IMR-90 (cell line): ENCODE measurements around the gene RPL23. TPM values are rescaled to one million over a fixed set of nuclear protein-coding genes. Genes with fewer than 3 reads are reported as not detected.

Source experiments
- ATAC-seq: fragments of 200-7000 bp; cut with Tn5 transposase; 2 replicates; pipeline ENCODE4 v1.9.1; 2020; ENCODE audit warnings: low read depth, mild to moderate bottlenecking, moderate library complexity
- BruUV-seq: library from RNA; stranded (reverse); fragments of 400-500 nt; replicated peaks from 2 replicates; lab custom pipeline; 2021; lab: Mats Ljungman, UMichigan
- CTCF ChIA-PET: fragments of 300-600 bp; formaldehyde crosslinking; extraction: SDS; loops from one replicate; lab custom pipeline; 2021; ENCODE audit warnings: antibody characterized with exemption; lab: Yijun Ruan, JAX
- POLR2A ChIA-PET: fragments of 300-600 bp; sonication (Branson Sonifier 250); formaldehyde crosslinking; loops from one replicate; lab custom pipeline; 2022; ENCODE audit warnings: antibody characterized with exemption; ENCODE audit not compliant: unreplicated experiment; lab: Charles Lee
- DNase-seq: peaks from one replicate; pipeline ENCODE4 v3.0.0; 2013
- H2AFZ ChIP-seq: replicated peaks from 2 replicates; pipeline ENCODE3; 2013; ENCODE audit warnings: low read length, mild to moderate bottlenecking; ENCODE audit not compliant: poor library complexity
- H2AK5ac ChIP-seq: 2 replicates; pipeline ENCODE4 v1.6.1; 2013; ENCODE audit warnings: low read depth, low read length, inconsistent platforms
- H2AK9ac ChIP-seq: replicated peaks from 2 replicates; pipeline ENCODE3; 2013; ENCODE audit warnings: mild to moderate bottlenecking, low read depth, low read length, moderate library complexity; ENCODE audit not compliant: poor library complexity
- H2BK120ac ChIP-seq: 2 replicates; pipeline ENCODE4 v1.6.1; 2013; ENCODE audit warnings: low read depth, low read length, inconsistent platforms
- H2BK15ac ChIP-seq: 3 replicates; pipeline ENCODE4 v1.6.1; 2013; ENCODE audit warnings: low read depth, low read length, inconsistent platforms
- H2BK20ac ChIP-seq: 2 replicates; pipeline ENCODE4 v1.6.1; 2013; ENCODE audit warnings: low read depth, mild to moderate bottlenecking, inconsistent platforms, low read length, moderate library complexity
- H2BK5ac ChIP-seq: 2 replicates; pipeline ENCODE4 v1.6.1; 2013; ENCODE audit warnings: mild to moderate bottlenecking, low read depth, low read length, inconsistent platforms; ENCODE audit not compliant: poor library complexity, severe bottlenecking
- H3K14ac ChIP-seq: replicated peaks from 2 replicates; pipeline ENCODE4 v1.6.1; 2013; ENCODE audit warnings: low read depth, low read length, inconsistent platforms
- H3K18ac ChIP-seq: 2 replicates; pipeline ENCODE4 v1.6.1; 2013; ENCODE audit warnings: low read depth, low read length, control low read depth
- H3K23ac ChIP-seq: 2 replicates; pipeline ENCODE4 v1.6.1; 2013; ENCODE audit warnings: low read depth, low read length, inconsistent platforms
- H3K27ac ChIP-seq: 2 replicates; pipeline ENCODE4 v1.5.1; 2013; ENCODE audit warnings: mild to moderate bottlenecking, control low read depth, low read length; ENCODE audit not compliant: insufficient read depth
- H3K27me3 ChIP-seq: 2 replicates; pipeline ENCODE4 v1.6.1; 2013; ENCODE audit warnings: low read length; ENCODE audit not compliant: control insufficient read depth, insufficient read depth
- H3K36me3 ChIP-seq: 2 replicates; pipeline ENCODE4 v1.6.1; 2013; ENCODE audit warnings: low read length, mixed read lengths; ENCODE audit not compliant: control insufficient read depth, insufficient read depth
- H3K4ac ChIP-seq: 2 replicates; pipeline ENCODE4 v1.6.1; 2013; ENCODE audit warnings: low read depth, low read length, inconsistent platforms
- H3K4me1 ChIP-seq: 2 replicates; pipeline ENCODE4 v1.6.1; 2013; ENCODE audit warnings: low read length, mixed read lengths; ENCODE audit not compliant: control insufficient read depth, insufficient read depth
- H3K4me2 ChIP-seq: 2 replicates; pipeline ENCODE4 v1.6.1; 2013; ENCODE audit warnings: low read depth, mild to moderate bottlenecking, control low read depth, low read length, moderate library complexity
- H3K4me3 ChIP-seq: 2 replicates; pipeline ENCODE4 v1.5.1; 2013; ENCODE audit warnings: low read depth, mild to moderate bottlenecking, control low read depth, low read length, moderate library complexity; ENCODE audit not compliant: insufficient read depth
- H3K56ac ChIP-seq: 2 replicates; pipeline ENCODE4 v1.6.1; 2013; ENCODE audit warnings: low read length, inconsistent platforms; ENCODE audit not compliant: insufficient read depth; ENCODE audit errors: extremely low read depth
- H3K79me1 ChIP-seq, 2 experiments: 2 replicates each; pipeline ENCODE4 v1.6.1; 2013; ENCODE audit warnings: low read length in 2 of 2, inconsistent platforms in 1 of 2, low read depth in 1 of 2
- H3K9ac ChIP-seq: 2 replicates; pipeline ENCODE4 v1.6.1; 2013; ENCODE audit warnings: low read depth, low read length, control low read depth
- H3K9me1 ChIP-seq: 2 replicates; pipeline ENCODE4 v1.6.1; 2013; ENCODE audit warnings: low read length, inconsistent platforms; ENCODE audit not compliant: insufficient read depth
- H3K9me3 ChIP-seq: 2 replicates; pipeline ENCODE4 v1.6.1; 2013; ENCODE audit warnings: low read length; ENCODE audit not compliant: control insufficient read depth, insufficient read depth
- H4K20me1 ChIP-seq: 2 replicates; pipeline ENCODE4 v1.6.1; 2013; ENCODE audit warnings: low read length, inconsistent platforms; ENCODE audit not compliant: insufficient read depth
- H4K5ac ChIP-seq: 2 replicates; pipeline ENCODE4 v1.6.1; 2013; ENCODE audit warnings: mild to moderate bottlenecking, low read depth, low read length, control low read depth
- H4K8ac ChIP-seq, 2 experiments: 2 replicates each; pipeline ENCODE4 v1.6.1; 2013; ENCODE audit warnings: low read depth in 2 of 2, low read length in 2 of 2, control low read depth in 1 of 2, inconsistent platforms in 1 of 2
- H4K91ac ChIP-seq: 2 replicates; pipeline ENCODE4 v1.6.1; 2013; ENCODE audit warnings: low read depth, low read length, inconsistent platforms; ENCODE audit not compliant: insufficient read depth
- BHLHE40 ChIP-seq: fragments of 150-350 bp; IDR thresholded peaks from 2 replicates; pipeline ENCODE4 v1.6.1; 2016; ENCODE audit warnings: mild to moderate bottlenecking, low read depth, low read length
- CEBPB ChIP-seq: IDR thresholded peaks from 2 replicates; pipeline ENCODE4 v1.6.1; 2012; ENCODE audit warnings: low read depth, low read length, improper control_type of control experiment
- CHD1 ChIP-seq: IDR thresholded peaks from 2 replicates; pipeline ENCODE4 v1.6.1; 2012; ENCODE audit warnings: low read depth, low read length, improper control_type of control experiment
- ELK1 ChIP-seq: fragments of 150-350 bp; IDR thresholded peaks from 2 replicates; pipeline ENCODE4 v1.6.1; 2016; ENCODE audit warnings: low read depth, mild to moderate bottlenecking, low read length, moderate library complexity, borderline replicate concordance
- MAFK ChIP-seq: IDR thresholded peaks from 2 replicates; pipeline ENCODE4 v1.6.1; 2012; ENCODE audit warnings: low read depth, low read length, improper control_type of control experiment
- MXI1 ChIP-seq: IDR thresholded peaks from 2 replicates; pipeline ENCODE4 v1.6.1; 2012; ENCODE audit warnings: low read depth, mild to moderate bottlenecking, low read length, moderate library complexity, borderline replicate concordance
- NFE2L2 ChIP-seq: fragments of 150-350 bp; IDR thresholded peaks from 2 replicates; pipeline ENCODE4 v1.6.1; 2016; ENCODE audit warnings: low read depth, mild to moderate bottlenecking, low read length
- POLR2A ChIP-seq: IDR thresholded peaks from 2 replicates; pipeline ENCODE4 v1.6.1; 2012; ENCODE audit warnings: mild to moderate bottlenecking, low read depth, low read length
- RAD21 ChIP-seq: IDR thresholded peaks from 2 replicates; pipeline ENCODE4 v1.6.1; 2012; ENCODE audit warnings: low read length, improper control_type of control experiment
- RCOR1 ChIP-seq: IDR thresholded peaks from 2 replicates; pipeline ENCODE4 v1.6.1; 2012; ENCODE audit warnings: mild to moderate bottlenecking, low read length, improper control_type of control experiment; ENCODE audit not compliant: insufficient replicate concordance
- RFX5 ChIP-seq: IDR thresholded peaks from 2 replicates; pipeline ENCODE4 v1.8.0; 2012; ENCODE audit warnings: low read depth, mild to moderate bottlenecking, low read length, moderate library complexity
- SMC3 ChIP-seq: fragments of 150-350 bp; IDR thresholded peaks from 2 replicates; pipeline ENCODE4 v1.6.1; 2016; ENCODE audit warnings: low read depth, mild to moderate bottlenecking, antibody characterized with exemption, low read length, moderate library complexity
- USF2 ChIP-seq: fragments of 150-350 bp; IDR thresholded peaks from 2 replicates; pipeline ENCODE4 v1.6.1; 2017; ENCODE audit warnings: mild to moderate bottlenecking, antibody characterized with exemption, low read length, low read depth
- whole genome bisulfite sequencing, 2 experiments: methylation state at CpG; one replicate each; pipeline versions ENCODE4 v1.1.5 to v1.1.7; 2013; ENCODE audit warnings: missing lambda C conversion rate in 2 of 2; ENCODE audit not compliant: insufficient read length in 1 of 2; ENCODE audit errors: extremely low coverage in 2 of 2; 5-methylcytosine and 5-hydroxymethylcytosine counted together
- dilution Hi-C: fragments of 300-500 bp; cut with HindIII; formaldehyde crosslinking; loops from one replicate; pipeline ENCODE4 v1.14.3; 2018; ENCODE audit warnings: low sequenced_read_pairs; ENCODE audit not compliant: unreplicated experiment
- in situ Hi-C: fragments of 300-500 bp; cut with MboI; formaldehyde crosslinking; loops from 3 replicates; pipeline ENCODE4 v1.14.3; 2019; ENCODE audit warnings: low sequenced_read_pairs, inconsistent platforms, mixed read lengths
- intact Hi-C: fragments of 100-400 bp; cut with micrococcal nuclease; formaldehyde crosslinking; loops from 2 replicates; pipeline ENCODE4 v1.10.0; 2022
- polyA plus RNA-seq, 3 experiments: library from polyadenylated mRNA; depleted of rRNA; stranded (reverse); fragments of >200 nt; gene quantifications; 2 replicates each; pipeline ENCODE4 v1.2.3, GENCODE V29; 2012; ENCODE audit warnings: low replicate concordance in 1 of 3
- total RNA-seq: library from RNA; depleted of rRNA; stranded (reverse); fragments of >200 nt; gene quantifications from 2 replicates; pipeline ENCODE4 v1.2.3, GENCODE V29; 2012
- TF ChIP-seq, protein P1 (sequence below): conservative IDR thresholded peaks from 2 replicates; pipeline ENCODE4 v1.5.1; 2012; ENCODE audit warnings: mild to moderate bottlenecking, low read depth, low read length, improper control_type of control experiment

RPL23 gene
- total and polyA plus RNA-seq, 2 of the 4 experiments (the other 2 are of a cell fraction) = 1,170 to 2,308 TPM

GRCh38 chr17:38893113-38893512 lies 39.6 kb upstream of the RPL23 start:
- dilution Hi-C loops (no loop called here), intact Hi-C loops (no loop called here), in situ Hi-C loops (no loop called here)
- Histone ChIP-seq H2BK120ac (no peak overlapping the region), H4K8ac (no peak overlapping the region), H2AK5ac (no peak overlapping the region), H2BK5ac (no peak overlapping the region), H2AFZ (no peak overlapping the region), H3K9ac (no peak overlapping the region), H3K9me1 (peaks cover 23% of the 10 kb centered on the region), H3K4me3 (no peak overlapping the region), H2BK15ac (no peak overlapping the region), H2BK20ac (no peak overlapping the region), H3K27ac (no peak overlapping the region), H3K9me3 (no peaks in the 10 kb centered on the region), H3K23ac (no peak overlapping the region), H3K56ac (no peak overlapping the region), H3K27me3 (no peaks in the 10 kb centered on the region), H3K4me1 (peaks cover 17% of the 10 kb centered on the region), H4K91ac (no peak overlapping the region), H3K79me1 (peaks cover 49 to 95% of the 10 kb centered on the region in 2 experiments), H2AK9ac (no peak overlapping the region), H3K36me3 (peaks cover 79% of the 10 kb centered on the region), H3K14ac (no peak overlapping the region), H3K18ac (no peak overlapping the region), H3K4me2 (no peak overlapping the region), H4K20me1 (peaks cover 99% of the 10 kb centered on the region), H3K4ac (no peak overlapping the region), H4K5ac (no peak overlapping the region)
- DNase-seq (no peak), ATAC-seq (no peak)
- WGBS, 2 experiments = 100% methylated on average over 1 of the region's 5 CpGs; no CpG with 5 or more reads in 1 of the 2 experiments
- TF ChIP-seq SMC3 = no peak
- no peak for TF ChIP-seq RAD21
- no peak for TF ChIP-seq USF2
- TF ChIP-seq BHLHE40 = no peak
- TF ChIP-seq CHD1 = no peak
- TF ChIP-seq NFE2L2 = no peak
- no peak for TF ChIP-seq POLR2A
- no peak for TF ChIP-seq CEBPB
- TF ChIP-seq MAFK = no peak
- TF ChIP-seq, protein P1, sequence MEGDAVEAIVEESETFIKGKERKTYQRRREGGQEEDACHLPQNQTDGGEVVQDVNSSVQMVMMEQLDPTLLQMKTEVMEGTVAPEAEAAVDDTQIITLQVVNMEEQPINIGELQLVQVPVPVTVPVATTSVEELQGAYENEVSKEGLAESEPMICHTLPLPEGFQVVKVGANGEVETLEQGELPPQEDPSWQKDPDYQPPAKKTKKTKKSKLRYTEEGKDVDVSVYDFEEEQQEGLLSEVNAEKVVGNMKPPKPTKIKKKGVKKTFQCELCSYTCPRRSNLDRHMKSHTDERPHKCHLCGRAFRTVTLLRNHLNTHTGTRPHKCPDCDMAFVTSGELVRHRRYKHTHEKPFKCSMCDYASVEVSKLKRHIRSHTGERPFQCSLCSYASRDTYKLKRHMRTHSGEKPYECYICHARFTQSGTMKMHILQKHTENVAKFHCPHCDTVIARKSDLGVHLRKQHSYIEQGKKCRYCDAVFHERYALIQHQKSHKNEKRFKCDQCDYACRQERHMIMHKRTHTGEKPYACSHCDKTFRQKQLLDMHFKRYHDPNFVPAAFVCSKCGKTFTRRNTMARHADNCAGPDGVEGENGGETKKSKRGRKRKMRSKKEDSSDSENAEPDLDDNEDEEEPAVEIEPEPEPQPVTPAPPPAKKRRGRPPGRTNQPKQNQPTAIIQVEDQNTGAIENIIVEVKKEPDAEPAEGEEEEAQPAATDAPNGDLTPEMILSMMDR = no peak
- TF ChIP-seq ELK1 = no peak
- no peak for TF ChIP-seq RCOR1
- TF ChIP-seq RFX5 = no peak
- TF ChIP-seq MXI1 = no peak
- CTCF ChIA-PET = no interaction called here
- POLR2A ChIA-PET = interaction anchor here (1.1 kb wide), 1 partner anchor 15 kb away, joined by 3 read pairs; no protein-coding TSS in a partner anchor
- BruUV-seq = no TSS peak
